GM19193 (cell line): ENCODE data around the gene GINS2.

Experiments
- POLR2A ChIP-seq: IDR thresholded peaks from 4 replicates; pipeline ENCODE4 v1.6.1; 2011; ENCODE audit not compliant: insufficient read depth, insufficient read length; ENCODE audit errors: extremely low read depth

GINS2 gene

DNA sequence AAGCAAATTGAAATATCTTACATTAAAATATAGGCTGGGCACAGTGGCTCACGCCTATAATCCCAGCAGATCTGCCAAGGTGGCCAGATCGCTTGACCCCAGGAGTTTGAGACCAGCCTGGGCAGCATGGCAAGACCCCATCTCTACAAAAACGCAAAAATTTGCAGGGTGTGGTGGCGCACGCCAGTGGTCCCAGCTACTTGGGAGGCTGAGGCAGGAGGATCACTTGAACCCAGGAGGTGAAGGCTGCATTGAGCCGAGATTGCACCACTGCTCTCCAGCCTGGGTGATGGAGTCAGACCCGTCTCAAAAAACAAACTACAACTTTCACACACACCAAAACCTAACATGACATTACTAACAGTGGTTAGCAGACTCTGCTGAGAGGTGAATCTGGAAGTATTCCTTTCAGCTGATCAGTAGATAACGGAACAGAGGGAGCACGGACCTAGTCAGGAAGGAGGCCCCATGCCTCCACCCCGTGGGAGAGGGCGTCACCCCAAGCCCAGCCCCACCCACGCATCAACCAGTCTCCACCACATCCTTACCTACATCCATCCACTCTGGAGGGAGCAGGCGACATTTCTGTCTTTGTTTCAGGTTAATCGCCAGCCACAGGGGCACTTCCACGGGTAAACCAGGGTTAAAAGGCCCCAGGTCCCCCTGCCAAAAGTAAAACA is 1.7 kb downstream of the GINS2 start:
- no peak for TF ChIP-seq POLR2A

DNA sequence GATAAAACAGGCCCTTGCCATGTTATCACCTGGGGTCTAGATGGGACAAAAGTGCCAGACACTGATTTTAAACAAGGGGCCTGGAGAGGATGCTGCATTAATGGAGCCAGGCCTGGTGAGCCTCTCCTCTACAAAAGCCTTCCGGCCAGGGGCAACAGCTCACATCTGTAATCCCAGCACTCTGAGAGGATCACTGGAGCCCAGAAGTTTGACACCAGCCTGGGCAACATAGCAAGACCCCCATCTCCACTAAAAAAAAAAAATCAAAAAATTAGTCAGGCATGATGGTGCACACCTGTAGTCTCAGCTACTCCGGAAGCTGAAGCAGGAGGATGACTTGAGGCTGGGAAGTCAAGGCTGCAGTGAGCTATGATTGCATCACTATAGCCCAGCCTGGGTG is 3.5 kb downstream of the GINS2 start:
- no peak for TF ChIP-seq POLR2A

GRCh38 chr16:85683363-85683762 is 5.4 kb downstream of the GINS2 start:
- no peak for TF ChIP-seq POLR2A

GRCh38 chr16:85682516-85682915 is 6.2 kb downstream of the GINS2 start:
- no peak for TF ChIP-seq POLR2A

DNA sequence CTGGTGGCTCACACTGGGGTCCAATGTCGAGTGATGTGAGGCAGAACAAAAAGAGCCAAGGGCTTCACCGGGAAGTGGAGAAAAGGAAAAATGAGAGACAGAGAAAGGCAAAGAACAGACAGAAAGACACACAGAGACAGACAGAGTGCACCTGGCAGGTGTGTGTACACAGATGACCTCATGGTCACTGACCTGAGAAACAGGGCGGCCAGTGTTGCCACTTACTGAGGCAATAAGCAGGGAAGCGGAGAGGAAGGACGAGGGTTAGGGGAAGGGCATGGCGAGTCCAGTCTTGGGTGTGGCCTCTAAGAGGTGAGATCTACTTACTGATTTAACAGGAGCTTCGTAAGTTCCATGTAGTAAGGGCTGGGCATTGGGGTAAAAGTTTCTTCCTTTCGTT is 7.5 kb downstream of the GINS2 start:
- TF ChIP-seq POLR2A = no peak

DNA sequence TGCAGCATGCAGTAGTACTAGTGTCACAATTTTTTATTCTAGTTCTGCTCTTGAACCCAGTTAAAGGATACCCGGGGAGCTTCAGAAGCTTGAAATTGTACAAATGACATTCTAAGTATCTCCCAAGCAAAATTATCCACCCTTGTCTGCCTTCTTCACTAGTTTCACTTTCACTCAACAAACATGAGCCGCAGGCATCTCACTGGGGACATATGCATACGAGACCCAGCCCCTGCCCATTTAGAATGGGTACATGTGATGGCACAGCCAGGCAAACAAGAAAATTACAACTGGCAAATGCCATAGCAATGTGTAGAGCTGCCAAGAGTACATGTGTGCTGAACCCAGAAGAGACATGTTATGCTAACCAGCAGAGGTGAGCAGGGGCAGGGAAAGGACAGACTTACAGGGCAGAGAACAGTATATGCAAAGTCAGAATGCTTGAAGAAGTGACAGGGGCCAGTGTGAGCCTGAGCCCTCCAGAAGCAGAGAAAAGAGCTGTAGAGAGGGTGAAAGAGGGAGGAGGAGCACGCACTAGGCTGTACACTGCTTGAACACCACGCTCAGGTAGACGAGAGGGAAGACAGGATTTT is 8.3 kb downstream of the GINS2 start:
- TF ChIP-seq POLR2A = no peak

GRCh38 chr16:85679870-85680269 is 8.9 kb downstream of the GINS2 start:
- no peak for TF ChIP-seq POLR2A

- TF ChIP-seq POLR2A = no peak
Measured at GRCh38 chr16:85678821-85679220, 9.9 kb downstream of the GINS2 start.

- TF ChIP-seq POLR2A = no peak
Measured at GRCh38 chr16:85678016-85678415, 10.7 kb downstream of the GINS2 start.

- no peak for TF ChIP-seq POLR2A
Measured at GRCh38 chr16:85677383-85677967, 11.3 kb downstream of the GINS2 start.

GRCh38 chr16:85676466-85676865 is 12.3 kb downstream of the GINS2 start:
- peak; percentile 26 for TF ChIP-seq POLR2A

DNA sequence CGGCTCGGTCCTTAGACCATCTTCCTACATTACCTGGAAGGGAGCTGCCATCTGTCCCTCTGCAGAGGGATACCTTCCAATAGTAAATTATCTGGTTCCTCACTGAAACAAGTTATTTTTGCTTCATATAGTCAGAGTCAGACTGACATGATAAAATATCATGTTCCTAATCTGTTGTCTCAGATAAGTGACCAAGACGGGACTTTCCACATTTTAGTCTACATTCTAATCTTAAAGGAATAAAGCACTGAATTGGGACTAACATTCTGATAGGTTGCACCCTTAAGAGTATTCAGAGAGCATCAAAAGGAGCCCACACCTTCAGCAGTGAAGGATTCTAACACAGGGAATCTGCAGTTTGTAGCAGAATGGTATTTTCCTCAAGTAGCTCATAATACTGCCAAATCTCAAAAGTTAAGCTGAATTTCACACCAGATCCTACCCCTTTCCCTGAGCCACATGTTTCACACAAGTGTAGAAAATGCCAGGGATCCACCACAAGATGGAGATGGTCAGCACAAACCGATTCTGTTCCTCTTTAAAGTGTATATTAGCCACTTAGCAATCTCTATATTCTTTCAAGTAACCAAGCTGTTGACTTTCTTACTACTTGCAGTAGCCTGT is 13.4 kb downstream of the GINS2 start:
- TF ChIP-seq POLR2A = no peak

- no peak for TF ChIP-seq POLR2A
Measured at GRCh38 chr16:85674828-85675227, 13.9 kb downstream of the GINS2 start.

DNA sequence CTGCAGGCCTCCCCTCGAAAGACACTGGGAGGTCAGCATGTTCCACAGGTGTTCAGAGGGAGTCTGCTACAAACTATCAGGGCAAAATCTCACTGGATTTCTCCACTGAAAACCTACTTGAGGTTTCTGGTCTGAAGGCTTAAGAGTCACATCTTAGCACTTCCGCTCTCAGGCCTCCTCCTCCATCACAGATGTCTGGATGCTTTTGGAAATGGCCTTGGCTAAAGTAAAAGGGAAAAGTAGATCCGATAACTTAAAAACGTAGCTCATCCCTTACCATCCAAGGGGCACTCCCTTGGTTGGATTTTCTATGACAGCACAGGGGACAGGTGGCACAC is 14.4 kb downstream of the GINS2 start:
- no peak for TF ChIP-seq POLR2A

DNA sequence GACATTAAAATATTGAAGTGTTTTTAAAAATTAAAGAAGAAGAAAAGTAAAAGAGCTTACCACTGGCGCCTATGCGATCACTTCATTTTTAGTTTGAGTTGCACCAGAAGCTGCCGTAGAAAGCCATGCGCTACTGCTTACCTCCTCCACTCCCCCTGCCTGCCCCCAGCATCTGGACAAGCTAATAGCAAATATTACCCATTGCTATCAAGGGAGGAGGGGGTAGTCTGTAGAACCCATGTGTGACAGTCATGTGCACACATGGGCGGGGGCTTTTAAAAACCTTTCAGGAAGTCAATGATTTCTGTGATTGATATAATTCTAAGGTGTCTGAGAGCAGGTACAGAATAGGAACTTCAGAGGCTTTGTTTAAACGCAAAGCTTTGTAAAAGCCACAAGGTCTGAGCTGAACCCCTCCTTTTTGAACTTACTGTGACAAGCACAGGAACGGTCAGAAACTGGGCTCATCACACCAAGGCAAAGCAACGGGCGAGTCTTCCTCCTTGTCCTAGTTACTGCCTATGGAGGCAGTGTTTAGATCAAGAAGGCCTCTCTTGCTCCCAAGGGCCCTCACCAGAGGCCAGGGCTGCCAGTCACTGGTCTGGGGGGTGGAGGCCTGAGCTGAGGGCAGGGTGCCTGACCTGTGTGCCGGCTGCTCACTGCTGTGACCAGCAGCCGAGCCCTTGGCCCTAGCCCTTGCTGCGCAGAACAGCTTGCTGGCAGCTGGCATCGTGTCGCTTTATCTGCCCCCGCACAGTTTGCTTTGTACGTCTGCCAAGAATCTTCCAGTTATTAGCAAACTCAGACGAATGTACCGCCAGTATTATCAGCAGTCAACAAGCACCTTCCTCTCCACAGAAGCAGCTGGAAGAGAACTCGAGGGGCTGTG is 15.0 kb downstream of the GINS2 start:
- no peak for TF ChIP-seq POLR2A
